WERI-Rb-1 (cell line): Measurements from ENCODE around the gene EPC1.

Source experiments
- DNase-seq: peaks from one replicate; pipeline ENCODE4 v3.0.0-alpha.2; 2020
- H3K27ac ChIP-seq: fragments of 250-450 bp; sonication (Bioruptor Pico); 2 replicates; pipeline ENCODE4 v1.5.1; 2020; ENCODE audit warnings: mild to moderate bottlenecking, moderate library complexity
- H3K27me3 ChIP-seq: fragments of 250-450 bp; sonication (Bioruptor Pico); 2 replicates; pipeline ENCODE4 v1.5.1; 2021; ENCODE audit warnings: mild to moderate bottlenecking, low read depth, moderate library complexity; ENCODE audit not compliant: insufficient read depth, severe bottlenecking
- H3K36me3 ChIP-seq: fragments of 250-450 bp; sonication (Bioruptor Pico); 2 replicates; pipeline ENCODE4 v1.5.1; 2020; ENCODE audit warnings: mild to moderate bottlenecking, moderate library complexity
- H3K4me3 ChIP-seq: 2 replicates; pipeline ENCODE4 v1.5.1; 2011; ENCODE audit warnings: low read depth, mild to moderate bottlenecking, control low read depth, low read length
- H3K9me3 ChIP-seq: fragments of 250-450 bp; sonication (Bioruptor Pico); 2 replicates; pipeline ENCODE4 v1.5.1; 2021; ENCODE audit warnings: mild to moderate bottlenecking, moderate library complexity; ENCODE audit not compliant: severe bottlenecking
- TF ChIP-seq, protein P1 (sequence below): IDR thresholded peaks from 2 replicates; pipeline ENCODE4 v1.5.1; 2011; ENCODE audit warnings: low read depth, mild to moderate bottlenecking, control low read depth, inconsistent platforms, low read length

EPC1 gene

DNA sequence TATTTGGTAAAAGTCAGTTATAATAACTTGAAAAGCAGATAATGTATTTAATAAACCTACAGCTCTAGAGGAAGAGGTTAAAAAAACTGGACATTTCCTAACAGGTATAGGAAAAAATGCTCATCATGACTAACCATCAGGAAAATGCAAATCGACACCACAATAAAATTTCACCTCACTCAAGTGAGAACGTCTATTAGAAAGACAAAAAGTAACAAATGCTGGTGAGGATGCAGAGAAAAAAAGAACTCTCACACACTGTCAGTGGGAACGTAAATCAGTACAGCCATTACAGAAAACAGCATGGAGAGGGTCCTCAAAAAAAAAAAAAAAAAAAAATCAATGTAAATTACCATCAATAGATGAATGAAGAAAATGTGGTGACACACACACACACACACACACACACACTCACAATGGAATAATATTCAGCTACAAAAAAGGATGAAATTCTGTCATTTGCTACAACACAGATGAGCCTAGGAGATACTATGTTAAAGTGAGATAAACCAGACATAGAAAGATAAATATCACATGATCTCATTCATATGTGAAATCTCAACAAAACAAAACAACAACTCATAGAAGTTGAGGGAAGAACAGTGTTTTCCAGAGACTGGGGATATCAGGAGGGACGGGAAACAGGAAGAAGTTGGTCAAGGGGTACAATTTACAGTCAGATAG is 20.1 kb downstream of the EPC1 start:
- no peak overlapping the region for H3K27ac ChIP-seq
- H3K4me3 ChIP-seq = no peak overlapping the region
- no peak for DNase-seq
- no peaks in the 10 kb centered on the region for H3K36me3 ChIP-seq
- H3K27me3 ChIP-seq = no peaks in the 10 kb centered on the region
- TF ChIP-seq, protein P1, sequence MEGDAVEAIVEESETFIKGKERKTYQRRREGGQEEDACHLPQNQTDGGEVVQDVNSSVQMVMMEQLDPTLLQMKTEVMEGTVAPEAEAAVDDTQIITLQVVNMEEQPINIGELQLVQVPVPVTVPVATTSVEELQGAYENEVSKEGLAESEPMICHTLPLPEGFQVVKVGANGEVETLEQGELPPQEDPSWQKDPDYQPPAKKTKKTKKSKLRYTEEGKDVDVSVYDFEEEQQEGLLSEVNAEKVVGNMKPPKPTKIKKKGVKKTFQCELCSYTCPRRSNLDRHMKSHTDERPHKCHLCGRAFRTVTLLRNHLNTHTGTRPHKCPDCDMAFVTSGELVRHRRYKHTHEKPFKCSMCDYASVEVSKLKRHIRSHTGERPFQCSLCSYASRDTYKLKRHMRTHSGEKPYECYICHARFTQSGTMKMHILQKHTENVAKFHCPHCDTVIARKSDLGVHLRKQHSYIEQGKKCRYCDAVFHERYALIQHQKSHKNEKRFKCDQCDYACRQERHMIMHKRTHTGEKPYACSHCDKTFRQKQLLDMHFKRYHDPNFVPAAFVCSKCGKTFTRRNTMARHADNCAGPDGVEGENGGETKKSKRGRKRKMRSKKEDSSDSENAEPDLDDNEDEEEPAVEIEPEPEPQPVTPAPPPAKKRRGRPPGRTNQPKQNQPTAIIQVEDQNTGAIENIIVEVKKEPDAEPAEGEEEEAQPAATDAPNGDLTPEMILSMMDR = no peak
- no peaks in the 10 kb centered on the region for H3K9me3 ChIP-seq

DNA sequence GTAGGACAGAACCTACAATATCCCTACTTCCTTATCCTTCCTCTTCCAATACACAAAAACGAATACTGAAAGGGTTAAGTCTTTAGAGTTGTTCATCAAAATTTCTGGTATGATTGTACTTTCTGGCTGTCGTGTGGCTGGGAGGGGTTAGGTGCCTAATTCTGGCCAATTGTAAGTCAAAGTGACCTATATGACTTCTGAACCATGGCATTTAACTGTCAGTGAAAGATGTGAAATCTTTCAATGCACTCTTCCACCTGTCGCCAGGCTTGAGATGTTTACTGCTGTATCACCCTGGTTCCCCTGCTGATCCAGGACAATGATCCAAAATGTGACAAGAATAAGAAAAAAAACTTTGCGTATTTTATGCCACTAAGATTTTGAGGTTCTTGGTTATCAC is 20.8 kb downstream of the EPC1 start:
- Histone ChIP-seq H3K27me3 (no peaks in the 10 kb centered on the region), H3K9me3 (no peaks in the 10 kb centered on the region), H3K27ac (no peak overlapping the region), H3K36me3 (no peaks in the 10 kb centered on the region), H3K4me3 (no peak overlapping the region)
- DNase-seq = no peak
- TF ChIP-seq, protein P1 = no peak

DNA sequence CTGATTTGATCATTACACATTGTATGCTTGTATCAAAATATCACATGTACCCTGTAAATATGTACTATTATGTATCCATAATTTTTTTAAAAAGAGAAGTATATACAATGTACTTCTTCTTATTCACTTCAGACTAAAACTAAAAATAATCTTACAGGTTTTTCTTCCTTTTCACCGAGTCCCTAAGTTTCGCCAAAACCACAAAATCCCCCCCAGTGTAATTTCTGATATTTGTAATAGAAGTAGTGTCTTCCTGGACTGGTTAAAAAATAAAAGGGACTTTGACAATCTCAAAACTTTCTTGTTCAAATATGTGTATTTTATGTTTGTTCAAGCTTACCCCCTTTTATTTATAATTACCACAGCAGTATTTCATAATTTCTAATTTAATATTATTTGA is 23.9 kb downstream of the EPC1 start:
- no peaks in the 10 kb centered on the region for H3K27me3 ChIP-seq
- H3K4me3 ChIP-seq = no peak overlapping the region
- no peak overlapping the region for H3K27ac ChIP-seq
- no peak for DNase-seq
- no peaks in the 10 kb centered on the region for H3K9me3 ChIP-seq
- TF ChIP-seq, protein P1 = no peak
- H3K36me3 ChIP-seq = no peaks in the 10 kb centered on the region

DNA sequence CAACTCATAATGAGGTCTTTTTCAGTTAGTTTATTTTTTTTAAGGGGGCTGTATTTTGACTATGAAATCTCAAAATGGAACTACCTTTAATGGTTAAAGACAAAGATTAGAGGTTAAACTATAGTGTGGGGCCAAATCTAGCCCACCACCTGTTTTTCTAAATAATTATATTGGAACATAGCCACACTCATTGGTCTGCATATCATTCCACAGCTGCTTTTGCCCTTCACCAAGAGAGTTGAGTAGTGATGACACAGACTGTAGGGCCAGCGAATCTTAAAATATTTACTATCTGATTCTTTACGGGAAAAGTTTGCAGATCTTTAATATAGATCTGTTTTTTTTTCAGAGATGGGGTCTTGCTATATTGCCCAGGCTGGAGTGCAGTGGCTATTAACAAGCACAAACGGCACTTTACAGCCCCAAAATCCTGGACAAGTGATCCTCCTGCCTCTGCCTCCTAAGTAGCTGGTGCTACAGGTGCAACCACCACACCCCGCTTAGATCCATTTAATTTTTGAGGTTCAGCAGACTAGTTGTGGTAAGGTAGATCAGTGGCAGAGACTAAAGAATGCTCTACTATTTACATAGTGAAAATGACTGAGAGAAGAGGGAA is 25.8 kb downstream of the EPC1 start:
- DNase-seq = no peak
- no peak overlapping the region for H3K27ac ChIP-seq
- no peaks in the 10 kb centered on the region for H3K36me3 ChIP-seq
- TF ChIP-seq, protein P1 = no peak
- no peak overlapping the region for H3K4me3 ChIP-seq
- no peaks in the 10 kb centered on the region for H3K9me3 ChIP-seq
- no peaks in the 10 kb centered on the region for H3K27me3 ChIP-seq

DNA sequence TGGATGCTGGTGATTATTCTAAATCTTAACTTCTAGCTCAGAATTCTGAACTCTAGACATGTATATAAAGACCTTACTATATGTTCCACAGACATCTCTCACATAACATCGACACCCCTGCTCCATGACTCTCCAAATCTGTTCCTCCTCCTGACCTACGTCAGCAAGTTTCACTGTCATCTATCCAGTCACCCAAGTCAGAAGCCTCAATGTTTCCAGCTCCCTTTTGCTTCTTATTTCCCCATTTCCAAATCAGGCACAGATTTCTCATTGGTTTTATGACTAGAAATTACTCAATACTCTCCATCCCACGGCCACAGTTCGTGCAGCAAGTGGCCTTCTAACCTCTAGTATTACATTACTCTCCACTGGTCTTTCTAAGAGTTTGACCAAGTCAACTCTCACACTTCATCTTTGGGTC is 28.5 kb downstream of the EPC1 start:
- no peak for DNase-seq
- TF ChIP-seq, protein P1 = no peak
- H3K36me3 ChIP-seq = no peaks in the 10 kb centered on the region
- H3K9me3 ChIP-seq = no peaks in the 10 kb centered on the region
- H3K27me3 ChIP-seq = no peaks in the 10 kb centered on the region
- no peak overlapping the region for H3K27ac ChIP-seq
- no peak overlapping the region for H3K4me3 ChIP-seq
